ENCODE data around the gene TMTC3.

The TMTC3 gene

GRCh38 chr12:88218293-88218692 is 76.2 kb downstream of the TMTC3 start:
- Histone ChIP-seq H3K27me3 (ENCODE audit: low read depth) (no peaks in the 10 kb centered on the region), H3K36me3 (replicated peaks) (no peaks in the 10 kb centered on the region), H3K4me1 (no peaks in the 10 kb centered on the region), H3K9me3 (no peaks in the 10 kb centered on the region), H3K4me3 (no peak overlapping the region)
- no peak for DNase-seq (ENCODE audit: low spot score in 2 of 2)
- in situ Hi-C loops (cut with MboI; ENCODE audit: low sequenced_read_pairs), result no loop called here

GRCh38 chr12:88219861-88220260 is 77.8 kb downstream of the TMTC3 start:
- in situ Hi-C loops (cut with MboI; ENCODE audit: low sequenced_read_pairs), result no loop called here
- H3K9me3 ChIP-seq, result no peaks in the 10 kb centered on the region
- no peaks in the 10 kb centered on the region for H3K27me3 ChIP-seq (ENCODE audit: low read depth)
- DNase-seq (ENCODE audit: low spot score in 2 of 2), result no peak
- H3K4me3 ChIP-seq, result no peak overlapping the region
- H3K4me1 ChIP-seq, result no peaks in the 10 kb centered on the region
- H3K36me3 ChIP-seq (replicated peaks), result no peaks in the 10 kb centered on the region

DNA sequence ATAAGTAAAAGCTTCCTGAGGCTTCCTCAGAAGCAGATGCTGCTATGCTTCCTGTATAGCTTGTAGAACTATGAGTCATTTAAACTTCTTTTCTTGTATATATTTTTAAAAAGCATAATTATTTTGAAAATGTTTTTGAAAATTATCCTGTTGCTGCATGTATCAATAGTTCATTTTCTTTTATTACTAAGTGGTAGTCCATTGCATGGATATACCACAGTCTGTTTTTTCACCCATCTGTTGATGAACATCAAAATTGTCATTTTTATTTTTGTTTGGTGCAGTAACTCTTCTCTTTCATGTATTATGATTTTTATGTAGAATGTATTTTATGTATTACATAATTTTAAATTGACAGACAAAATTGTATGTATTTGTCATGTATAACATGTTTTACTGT is 81.4 kb downstream of the TMTC3 start:
- in situ Hi-C loops (cut with MboI; ENCODE audit: low sequenced_read_pairs), result no loop called here
- Histone ChIP-seq H3K36me3 (replicated peaks) (no peaks in the 10 kb centered on the region), H3K4me1 (no peaks in the 10 kb centered on the region), H3K27me3 (ENCODE audit: low read depth) (no peaks in the 10 kb centered on the region), H3K9me3 (no peaks in the 10 kb centered on the region), H3K4me3 (no peak overlapping the region)
- DNase-seq (ENCODE audit: low spot score in 2 of 2), result no peak

- Histone ChIP-seq H3K9me3 (no peaks in the 10 kb centered on the region), H3K4me1 (no peaks in the 10 kb centered on the region), H3K27me3 (ENCODE audit: low read depth) (no peaks in the 10 kb centered on the region), H3K4me3 (no peak overlapping the region), H3K36me3 (replicated peaks) (no peaks in the 10 kb centered on the region)
- DNase-seq (ENCODE audit: low spot score in 2 of 2), result no peak
- in situ Hi-C loops (cut with MboI; ENCODE audit: low sequenced_read_pairs), result no loop called here
Measured at GRCh38 chr12:88225776-88226175, 83.7 kb downstream of the TMTC3 start.

- Histone ChIP-seq H3K9me3 (no peaks in the 10 kb centered on the region), H3K4me1 (no peaks in the 10 kb centered on the region), H3K27me3 (ENCODE audit: low read depth) (no peaks in the 10 kb centered on the region), H3K36me3 (replicated peaks) (no peaks in the 10 kb centered on the region), H3K4me3 (no peak overlapping the region)
- no peak for DNase-seq (ENCODE audit: low spot score in 2 of 2)
- in situ Hi-C loops (cut with MboI; ENCODE audit: low sequenced_read_pairs), result no loop called here
Measured at GRCh38 chr12:88227263-88227662, 85.2 kb downstream of the TMTC3 start.

DNA sequence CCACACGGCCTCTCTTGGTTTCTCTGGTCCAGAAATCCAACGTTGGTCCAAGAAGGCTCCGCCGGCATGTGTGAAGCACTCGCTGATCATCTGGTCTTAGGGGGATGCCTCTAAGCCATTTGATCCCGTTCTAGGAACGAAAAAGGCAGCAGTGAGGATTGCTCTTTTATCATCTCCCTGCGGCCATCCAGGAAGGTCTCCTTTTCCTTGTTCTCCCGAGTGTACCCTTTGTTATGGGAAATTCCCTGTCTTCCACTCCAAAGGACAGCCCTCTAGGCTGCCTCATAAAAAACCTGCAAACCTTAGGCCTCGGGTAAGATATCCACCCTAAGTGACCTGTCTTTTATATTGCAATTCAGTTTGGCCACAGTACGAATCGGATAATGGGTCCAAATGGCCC is 85.8 kb downstream of the TMTC3 start:
- in situ Hi-C loops (cut with MboI; ENCODE audit: low sequenced_read_pairs), result no loop called here
- H3K4me1 ChIP-seq, result no peaks in the 10 kb centered on the region
- DNase-seq (ENCODE audit: low spot score in 2 of 2), result no peak
- no peaks in the 10 kb centered on the region for H3K36me3 ChIP-seq (replicated peaks)
- H3K4me3 ChIP-seq, result no peak overlapping the region
- H3K9me3 ChIP-seq, result no peaks in the 10 kb centered on the region
- H3K27me3 ChIP-seq (ENCODE audit: low read depth), result no peaks in the 10 kb centered on the region

DNA sequence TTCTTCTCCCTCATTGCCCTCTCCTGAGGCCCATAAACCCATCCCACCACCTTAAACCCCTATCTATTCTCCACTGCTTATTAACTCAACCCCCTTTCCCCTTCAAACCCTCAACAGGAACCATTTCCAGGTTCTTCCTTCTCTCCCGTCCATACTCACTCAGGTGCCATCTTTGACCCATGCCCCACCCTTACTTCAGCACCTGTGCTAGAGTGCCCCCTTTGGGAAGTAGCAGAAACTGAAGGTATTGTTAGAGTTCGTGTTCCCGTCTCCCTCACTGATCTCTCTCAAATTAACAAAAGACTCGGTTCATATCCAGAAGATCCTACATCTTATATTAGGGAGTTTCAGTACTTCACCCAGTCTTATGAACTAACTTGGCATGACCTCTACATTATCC is 86.6 kb downstream of the TMTC3 start:
- no peak overlapping the region for H3K4me3 ChIP-seq
- H3K9me3 ChIP-seq, result no peaks in the 10 kb centered on the region
- H3K4me1 ChIP-seq, result no peaks in the 10 kb centered on the region
- no peaks in the 10 kb centered on the region for H3K36me3 ChIP-seq (replicated peaks)
- DNase-seq (ENCODE audit: low spot score in 2 of 2), result no peak
- H3K27me3 ChIP-seq (ENCODE audit: low read depth), result no peaks in the 10 kb centered on the region
- in situ Hi-C loops (cut with MboI; ENCODE audit: low sequenced_read_pairs), result no loop called here

- in situ Hi-C loops (cut with MboI; ENCODE audit: low sequenced_read_pairs), result no loop called here
- Histone ChIP-seq H3K9me3 (no peaks in the 10 kb centered on the region), H3K4me3 (no peak overlapping the region), H3K27me3 (ENCODE audit: low read depth) (no peaks in the 10 kb centered on the region), H3K4me1 (no peaks in the 10 kb centered on the region), H3K36me3 (replicated peaks) (no peaks in the 10 kb centered on the region)
- DNase-seq (ENCODE audit: low spot score in 2 of 2), result no peak
Measured at GRCh38 chr12:88230271-88230670, 88.2 kb downstream of the TMTC3 start.

DNA sequence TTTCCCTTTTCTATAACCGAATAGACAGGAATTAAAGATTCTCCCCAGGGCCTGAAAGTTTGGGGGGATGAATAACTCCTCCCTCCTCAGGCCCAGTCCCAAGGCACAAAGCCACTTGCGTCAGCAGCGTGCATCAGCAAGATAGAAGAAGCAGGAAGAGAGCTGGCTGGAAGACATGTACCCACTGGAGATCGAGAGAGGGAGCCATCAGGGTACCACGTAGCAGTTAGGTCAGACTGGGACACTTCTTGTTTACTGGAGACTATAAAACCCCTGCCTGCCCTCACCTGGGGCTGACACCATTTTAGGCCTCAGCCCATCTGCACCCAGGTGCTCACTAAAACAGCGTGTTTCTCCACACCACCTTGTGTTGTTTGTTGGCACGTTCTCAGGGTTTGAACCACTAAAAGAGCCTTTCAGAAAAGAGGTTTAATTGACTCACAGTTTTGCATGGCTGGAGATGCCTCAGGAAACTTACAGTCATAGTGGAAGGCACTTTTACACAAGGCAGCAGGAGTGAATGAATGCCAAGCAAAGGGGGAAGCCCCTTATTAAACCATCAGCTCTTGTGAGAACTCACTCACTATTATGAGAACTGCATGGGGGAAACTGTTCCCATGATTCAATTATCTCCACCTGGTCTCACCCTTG is 93.2 kb downstream of the TMTC3 start:
- Histone ChIP-seq H3K36me3 (replicated peaks) (no peaks in the 10 kb centered on the region), H3K4me3 (no peak overlapping the region), H3K9me3 (no peaks in the 10 kb centered on the region), H3K4me1 (no peaks in the 10 kb centered on the region), H3K27me3 (ENCODE audit: low read depth) (no peaks in the 10 kb centered on the region)
- in situ Hi-C loops (cut with MboI; ENCODE audit: low sequenced_read_pairs), result no loop called here
- DNase-seq (ENCODE audit: low spot score in 2 of 2), result no peak

DNA sequence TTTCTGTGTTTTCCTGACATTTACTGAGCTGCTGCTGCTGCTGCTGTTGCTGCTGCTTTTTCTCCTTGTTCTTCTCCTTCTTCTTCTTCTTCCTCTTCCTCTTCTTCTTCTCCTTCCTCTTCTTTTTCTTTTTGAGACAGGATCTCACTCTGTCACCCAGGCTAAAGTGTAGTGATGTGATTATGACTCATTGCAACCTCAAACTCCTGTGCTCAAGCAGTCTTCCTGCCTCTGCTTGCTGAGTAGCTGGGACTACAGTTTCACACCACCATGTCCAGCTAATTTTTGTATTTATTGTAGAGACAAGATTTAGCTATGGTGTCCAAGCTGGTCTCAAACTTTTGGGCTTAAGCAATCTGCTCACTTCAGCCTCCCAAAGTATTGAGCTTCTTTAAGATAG is 95.8 kb downstream of the TMTC3 start:
- in situ Hi-C loops (cut with MboI; ENCODE audit: low sequenced_read_pairs), result no loop called here
- Histone ChIP-seq H3K27me3 (ENCODE audit: low read depth) (no peaks in the 10 kb centered on the region), H3K4me1 (no peaks in the 10 kb centered on the region), H3K4me3 (no peak overlapping the region), H3K9me3 (no peaks in the 10 kb centered on the region), H3K36me3 (replicated peaks) (no peaks in the 10 kb centered on the region)
- no peak for DNase-seq (ENCODE audit: low spot score in 2 of 2)

DNA sequence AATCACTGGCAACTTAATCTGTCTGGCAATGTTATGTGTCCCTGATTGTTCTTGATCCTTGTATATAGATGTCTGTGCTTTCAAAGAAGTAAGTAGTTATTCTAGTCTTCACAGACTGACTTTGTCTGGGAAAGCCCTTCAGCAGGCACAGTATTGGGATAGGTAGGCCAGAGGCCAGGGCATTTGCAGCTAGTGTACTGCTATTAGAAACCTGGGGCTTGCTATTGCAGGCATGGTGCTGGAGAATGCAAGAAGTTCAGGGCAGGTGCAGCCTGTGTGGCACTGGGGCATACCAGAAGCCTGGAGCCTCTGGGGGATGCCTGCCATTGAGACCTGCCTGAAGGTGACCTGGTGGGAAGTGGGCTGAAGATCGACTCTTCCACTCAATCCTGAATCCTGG is 96.3 kb downstream of the TMTC3 start:
- H3K4me1 ChIP-seq, result no peaks in the 10 kb centered on the region
- no peak overlapping the region for H3K4me3 ChIP-seq
- no peak for DNase-seq (ENCODE audit: low spot score in 2 of 2)
- H3K36me3 ChIP-seq (replicated peaks), result no peaks in the 10 kb centered on the region
- H3K27me3 ChIP-seq (ENCODE audit: low read depth), result no peaks in the 10 kb centered on the region
- in situ Hi-C loops (cut with MboI; ENCODE audit: low sequenced_read_pairs), result no loop called here
- H3K9me3 ChIP-seq, result no peaks in the 10 kb centered on the region

DNA sequence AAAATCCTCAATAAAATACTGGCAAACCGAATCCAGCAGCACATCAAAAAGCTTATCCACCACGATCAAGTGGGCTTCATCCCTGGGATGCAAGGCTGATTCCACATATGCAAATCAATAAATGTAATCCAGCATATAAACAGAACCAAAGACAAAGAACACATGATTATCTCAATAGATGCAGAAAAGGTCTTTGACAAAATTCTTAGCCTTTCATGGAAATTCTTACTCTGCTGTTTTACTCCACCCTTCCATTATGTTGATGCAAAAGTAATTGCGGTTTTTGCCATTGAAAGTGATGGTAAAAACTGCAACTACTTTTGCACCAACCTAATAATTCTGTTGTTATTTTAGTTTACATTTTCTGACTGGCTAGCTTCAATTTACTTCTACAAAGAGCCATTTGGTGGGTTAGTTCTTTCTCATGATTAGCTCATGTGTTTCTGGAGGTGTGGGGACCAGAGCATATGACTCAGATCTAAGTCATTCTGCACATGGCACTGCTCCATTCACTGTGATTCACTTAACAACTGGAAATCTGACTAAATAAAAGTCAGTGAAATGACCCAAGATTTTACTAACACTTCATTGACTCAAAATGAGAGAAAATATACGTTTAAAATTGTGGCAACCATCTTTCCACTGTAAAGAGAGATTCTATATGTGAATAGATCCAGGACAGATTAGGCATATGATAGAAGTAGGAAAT is 99.9 kb downstream of the TMTC3 start:
- DNase-seq (ENCODE audit: low spot score in 2 of 2), result no peak
- in situ Hi-C loops (cut with MboI; ENCODE audit: low sequenced_read_pairs), result no loop called here

DNA sequence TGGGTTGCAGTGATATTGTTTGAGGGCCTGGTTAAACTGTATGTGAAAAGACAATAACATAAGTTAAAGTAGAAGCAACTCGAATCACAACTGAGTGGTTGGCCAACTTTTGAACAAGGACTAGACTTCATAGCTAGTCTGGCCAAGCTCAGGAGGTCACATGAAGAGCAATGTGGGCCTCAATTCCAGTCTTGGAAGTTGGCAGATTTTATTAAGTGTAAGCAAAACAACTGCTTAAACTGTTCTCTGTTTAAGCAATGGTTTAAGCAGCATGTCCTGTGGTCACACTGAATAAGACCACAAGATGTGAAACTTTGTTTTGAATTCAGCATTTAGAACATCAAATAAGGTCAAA is 100.4 kb downstream of the TMTC3 start:
- Histone ChIP-seq H3K4me3 (no peak overlapping the region), H3K4me1 (no peaks in the 10 kb centered on the region), H3K36me3 (replicated peaks) (no peaks in the 10 kb centered on the region), H3K27me3 (ENCODE audit: low read depth) (no peaks in the 10 kb centered on the region), H3K9me3 (no peaks in the 10 kb centered on the region)
- DNase-seq (ENCODE audit: low spot score in 2 of 2), result no peak
- in situ Hi-C loops (cut with MboI; ENCODE audit: low sequenced_read_pairs), result no loop called here

More for the DNA sequence above, 99.9 kb downstream of the TMTC3 start:
- Histone ChIP-seq H3K36me3 (replicated peaks) (no peaks in the 10 kb centered on the region), H3K4me3 (no peak overlapping the region), H3K4me1 (no peaks in the 10 kb centered on the region), H3K27me3 (ENCODE audit: low read depth) (no peaks in the 10 kb centered on the region), H3K9me3 (no peaks in the 10 kb centered on the region)

DNA sequence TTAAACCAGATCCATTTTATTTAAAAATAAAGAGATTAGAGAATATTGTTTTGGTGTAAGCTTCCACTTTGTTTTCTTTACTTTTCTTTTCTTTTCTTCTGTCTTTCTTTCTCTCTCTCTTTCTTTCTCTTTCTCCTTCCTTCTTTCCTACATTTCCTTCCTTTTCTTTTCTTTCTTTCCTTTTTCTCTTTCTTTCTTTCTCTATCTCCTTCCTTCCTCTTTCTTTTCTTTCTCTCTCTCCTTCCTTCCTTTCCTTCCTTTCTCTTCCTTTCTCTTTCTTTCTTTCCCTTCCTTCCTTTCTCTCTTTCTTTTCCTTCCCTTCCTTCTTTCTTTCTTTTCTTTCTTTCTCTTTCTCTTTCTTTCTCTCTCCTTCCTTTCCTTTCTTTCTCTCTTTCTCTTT is 100.8 kb downstream of the TMTC3 start:
- no peak for DNase-seq (ENCODE audit: low spot score in 2 of 2)
- H3K36me3 ChIP-seq (replicated peaks), result no peaks in the 10 kb centered on the region
- in situ Hi-C loops (cut with MboI; ENCODE audit: low sequenced_read_pairs), result no loop called here
- no peaks in the 10 kb centered on the region for H3K9me3 ChIP-seq
- H3K4me3 ChIP-seq, result no peak overlapping the region
- 0 out of 2 replicates have a peak, but pooled peaks cover 2% of the 10 kb centered on the region for H3K4me1 ChIP-seq
- no peaks in the 10 kb centered on the region for H3K27me3 ChIP-seq (ENCODE audit: low read depth)

- Histone ChIP-seq H3K4me3 (no peak overlapping the region), H3K4me1 (peaks cover 9% of the 10 kb centered on the region), H3K27me3 (ENCODE audit: low read depth) (no peaks in the 10 kb centered on the region), H3K9me3 (no peaks in the 10 kb centered on the region), H3K36me3 (replicated peaks) (no peaks in the 10 kb centered on the region)
- in situ Hi-C loops (cut with MboI; ENCODE audit: low sequenced_read_pairs), result no loop called here
- peak in 1 of 2 experiments; percentile 6 for DNase-seq (ENCODE audit: low spot score in 2 of 2)
Measured at GRCh38 chr12:88243982-88244381, 101.9 kb downstream of the TMTC3 start.

Measured in HAP-1 (cell line).